Endothelial cell of umbilical vein (primary cell): Measurements from ENCODE around the gene RAB3B.

Source experiments
- CTCF ChIP-seq, 2 donors: IDR thresholded peaks; 1 replicate in 1 of 2; 2 replicates in 1 of 2; pipeline ENCODE4 v1.5.1; 2011; ENCODE audit warnings: low read length in 2 of 2, mild to moderate bottlenecking in 2 of 2, moderate library complexity in 2 of 2, control low read depth in 1 of 2, inconsistent platforms in 1 of 2, low read depth in 1 of 2; ENCODE audit not compliant: insufficient read depth in 1 of 2; ENCODE audit errors: extremely low read depth in 1 of 2
- EZH2 ChIP-seq: IDR thresholded peaks from 2 replicates; pipeline ENCODE4 v1.6.1; 2012; ENCODE audit warnings: borderline replicate concordance, low read depth, mild to moderate bottlenecking, moderate library complexity, low read length, inconsistent platforms; ENCODE audit not compliant: severe bottlenecking
- GATA2 ChIP-seq: IDR thresholded peaks from 2 replicates; pipeline ENCODE4 v1.7.0; 2011; ENCODE audit warnings: low read depth, mild to moderate bottlenecking, moderate library complexity, mixed read lengths, low read length; ENCODE audit not compliant: insufficient read length, insufficient read depth
- POLR2A ChIP-seq: IDR thresholded peaks from 2 replicates; pipeline ENCODE4 v1.6.1; 2012; ENCODE audit warnings: low read depth, mild to moderate bottlenecking, control low read depth, low read length
- POLR2AphosphoS5 ChIP-seq: IDR thresholded peaks from 2 replicates; pipeline ENCODE4 v1.6.1; 2012; ENCODE audit warnings: low read depth, mild to moderate bottlenecking, control low read depth, low read length, moderate library complexity; ENCODE audit not compliant: insufficient read depth

- no peak for TF ChIP-seq CTCF (IDR thresholded peaks at IDR 0.05; ENCODE audit: extremely low read depth in 1 of 2, insufficient read depth in 1 of 2, low read depth in 1 of 2, low read length in 2 of 2)
- no peak for TF ChIP-seq POLR2A
- no peak for TF ChIP-seq GATA2
- no peak for TF ChIP-seq EZH2
- no peak for TF ChIP-seq POLR2AphosphoS5
These were observed 31.6 kb upstream of the RAB3B start for GRCh38 chr1:52022133-52022532.
